Caco-2 (cell line): Measurements from ENCODE around the gene C1R. TPM values are rescaled to one million over a fixed set of nuclear protein-coding genes. Genes with fewer than 3 reads are reported as not detected.

Experiments
- BruUV-seq: library from RNA; stranded (reverse); fragments of 400-500 nt; replicated peaks from 2 replicates; lab custom pipeline; 2021; lab: Mats Ljungman, UMichigan
- CTCF ChIA-PET: fragments of 300-600 bp; sonication (Branson Sonifier 250); formaldehyde crosslinking; loops from one replicate; lab custom pipeline; 2022; ENCODE audit warnings: antibody characterized with exemption; lab: Charles Lee
- POLR2A ChIA-PET: fragments of 300-600 bp; sonication (Branson Sonifier 250); formaldehyde crosslinking; loops from one replicate; lab custom pipeline; 2022; ENCODE audit warnings: antibody characterized with exemption; lab: Charles Lee
- DNase-seq, 2 experiments: peaks; one replicate each; pipeline versions ENCODE4 v3.0.0 to v3.0.0-alpha.2; 2020 to 2022
- H3K27me3 ChIP-seq: replicated peaks from 2 replicates; pipeline ENCODE4 v1.6.0; 2011; ENCODE audit warnings: low read length; ENCODE audit not compliant: control insufficient read depth, insufficient read depth
- H3K36me3 ChIP-seq: 2 replicates; pipeline ENCODE4 v1.5.1; 2011; ENCODE audit warnings: low read length; ENCODE audit not compliant: control insufficient read depth, insufficient read depth
- H3K4me1 ChIP-seq: fragments of 250-450 bp; sonication (Bioruptor Pico); 2 replicates; pipeline ENCODE4 v1.5.1; 2020; ENCODE audit warnings: mild to moderate bottlenecking
- H3K4me3 ChIP-seq: 2 replicates; pipeline ENCODE4 v1.5.1; 2011; ENCODE audit warnings: low read depth, mild to moderate bottlenecking, control low read depth, low read length
- H3K9me3 ChIP-seq: fragments of 250-450 bp; sonication (Bioruptor Pico); 2 replicates; pipeline ENCODE4 v1.5.1; 2020; ENCODE audit warnings: mild to moderate bottlenecking, moderate library complexity
- H3K27ac Mint-ChIP-seq: one replicate; pipeline ENCODE4 v1.8.0; 2022; ENCODE audit warnings: mixed read lengths; ENCODE audit not compliant: unreplicated experiment
- H3K27me3 Mint-ChIP-seq: one replicate; pipeline ENCODE4 v1.8.0; 2022; ENCODE audit warnings: mixed read lengths; ENCODE audit not compliant: insufficient read depth, unreplicated experiment
- H3K36me3 Mint-ChIP-seq: one replicate; pipeline ENCODE4 v1.8.0; 2022; ENCODE audit warnings: mild to moderate bottlenecking, mixed read lengths; ENCODE audit not compliant: insufficient read depth, unreplicated experiment
- H3K4me1 Mint-ChIP-seq: one replicate; pipeline ENCODE4 v1.8.0; 2022; ENCODE audit warnings: low read depth, mixed read lengths; ENCODE audit not compliant: unreplicated experiment
- H3K4me3 Mint-ChIP-seq: one replicate; pipeline ENCODE4 v1.8.0; 2022; ENCODE audit warnings: mild to moderate bottlenecking, moderate library complexity, mixed read lengths; ENCODE audit not compliant: unreplicated experiment
- H3K9me3 Mint-ChIP-seq: one replicate; pipeline ENCODE4 v1.8.0; 2022; ENCODE audit warnings: mixed read lengths; ENCODE audit not compliant: unreplicated experiment
- intact Hi-C: fragments of 100-400 bp; cut with micrococcal nuclease; formaldehyde crosslinking; loops from one replicate; pipeline ENCODE4 v1.10.0; 2022; ENCODE audit not compliant: unreplicated experiment
- total RNA-seq: library from RNA; stranded (reverse); gene quantifications from 2 replicates; pipeline ENCODE4 v1.2.3, GENCODE V29; 2022
- TF ChIP-seq, protein P1 (sequence below), 2 experiments: fragments of 200-600 bp in 1 of 2; IDR thresholded peaks; 1 replicate in 1 of 2; 2 replicates in 1 of 2; pipeline versions ENCODE4 v1.5.1 to v1.8.0; 2011 to 2022; ENCODE audit warnings: antibody characterized with exemption in 1 of 2, control low read depth in 1 of 2, inconsistent platforms in 1 of 2, low read depth in 1 of 2, low read length in 1 of 2, mild to moderate bottlenecking in 1 of 2, moderate library complexity in 1 of 2; ENCODE audit not compliant: insufficient read depth in 1 of 2, severe bottlenecking in 1 of 2, unreplicated experiment in 1 of 2

The C1R gene
- total RNA-seq, 1 experiment from 2014 or later: 3.9 TPM

GRCh38 chr12:7136071-7136470 lies 43.8 kb upstream of the C1R start:
- no TSS peak for BruUV-seq

GRCh38 chr12:7134396-7135166 lies 42.3 kb upstream of the C1R start:
- no peaks in the 10 kb centered on the region for H3K9me3 ChIP-seq
- peaks cover 2% of the 10 kb centered on the region; the same call in 1 of the 2 replicates for H3K36me3 ChIP-seq
- H3K4me3 ChIP-seq: no peak overlapping the region
- H3K4me1 Mint-ChIP-seq: peaks cover 15% of the 10 kb centered on the region
- intact Hi-C loops: no loop called here
- peaks cover 32% of the 10 kb centered on the region for H3K36me3 Mint-ChIP-seq
- ChIA-PET POLR2A (no interaction called here), CTCF (no interaction called here)
- DNase-seq: no peak
- no TSS peak for BruUV-seq
- peaks cover 10% of the 10 kb centered on the region; the same call in 1 of the 2 replicates for H3K4me1 ChIP-seq
- no peaks in the 10 kb centered on the region for H3K27me3 ChIP-seq
- TF ChIP-seq, protein P1, sequence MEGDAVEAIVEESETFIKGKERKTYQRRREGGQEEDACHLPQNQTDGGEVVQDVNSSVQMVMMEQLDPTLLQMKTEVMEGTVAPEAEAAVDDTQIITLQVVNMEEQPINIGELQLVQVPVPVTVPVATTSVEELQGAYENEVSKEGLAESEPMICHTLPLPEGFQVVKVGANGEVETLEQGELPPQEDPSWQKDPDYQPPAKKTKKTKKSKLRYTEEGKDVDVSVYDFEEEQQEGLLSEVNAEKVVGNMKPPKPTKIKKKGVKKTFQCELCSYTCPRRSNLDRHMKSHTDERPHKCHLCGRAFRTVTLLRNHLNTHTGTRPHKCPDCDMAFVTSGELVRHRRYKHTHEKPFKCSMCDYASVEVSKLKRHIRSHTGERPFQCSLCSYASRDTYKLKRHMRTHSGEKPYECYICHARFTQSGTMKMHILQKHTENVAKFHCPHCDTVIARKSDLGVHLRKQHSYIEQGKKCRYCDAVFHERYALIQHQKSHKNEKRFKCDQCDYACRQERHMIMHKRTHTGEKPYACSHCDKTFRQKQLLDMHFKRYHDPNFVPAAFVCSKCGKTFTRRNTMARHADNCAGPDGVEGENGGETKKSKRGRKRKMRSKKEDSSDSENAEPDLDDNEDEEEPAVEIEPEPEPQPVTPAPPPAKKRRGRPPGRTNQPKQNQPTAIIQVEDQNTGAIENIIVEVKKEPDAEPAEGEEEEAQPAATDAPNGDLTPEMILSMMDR (IDR thresholded peaks at IDR 0.05; ENCODE audit: insufficient read depth in 1 of 2, low read depth in 1 of 2, low read length in 1 of 2, severe bottlenecking in 1 of 2, unreplicated experiment in 1 of 2): no peak
- H3K27ac Mint-ChIP-seq: no peak overlapping the region
- no peaks in the 10 kb centered on the region for H3K9me3 Mint-ChIP-seq
- H3K4me3 Mint-ChIP-seq: no peak overlapping the region
- H3K27me3 Mint-ChIP-seq: no peaks in the 10 kb centered on the region

More at GRCh38 chr12:7136071-7136470, 43.8 kb upstream of the C1R start:
- H3K36me3 ChIP-seq: peaks cover 2% of the 10 kb centered on the region; the same call in 1 of the 2 replicates
- TF ChIP-seq, protein P1 (IDR thresholded peaks at IDR 0.05; ENCODE audit: insufficient read depth in 1 of 2, low read depth in 1 of 2, low read length in 1 of 2, severe bottlenecking in 1 of 2, unreplicated experiment in 1 of 2): no peak
- Mint-ChIP-seq H3K36me3 (peaks cover 17% of the 10 kb centered on the region), H3K4me3 (no peak overlapping the region), H3K4me1 (peaks cover 8% of the 10 kb centered on the region), H3K27me3 (no peaks in the 10 kb centered on the region), H3K27ac (no peak overlapping the region), H3K9me3 (no peaks in the 10 kb centered on the region)
- CTCF ChIA-PET: no interaction called here
- intact Hi-C loops: no loop called here
- no peaks in the 10 kb centered on the region for H3K27me3 ChIP-seq
- no peak overlapping the region for H3K4me3 ChIP-seq
- no peaks in the 10 kb centered on the region for H3K9me3 ChIP-seq
- peaks cover 7% of the 10 kb centered on the region; the same call in 1 of the 2 replicates for H3K4me1 ChIP-seq
- POLR2A ChIA-PET: interaction anchor here (0.7 kb wide), 1 partner anchor 58 kb away, joined by 3 read pairs; no protein-coding TSS in a partner anchor
- no peak for DNase-seq

DNA sequence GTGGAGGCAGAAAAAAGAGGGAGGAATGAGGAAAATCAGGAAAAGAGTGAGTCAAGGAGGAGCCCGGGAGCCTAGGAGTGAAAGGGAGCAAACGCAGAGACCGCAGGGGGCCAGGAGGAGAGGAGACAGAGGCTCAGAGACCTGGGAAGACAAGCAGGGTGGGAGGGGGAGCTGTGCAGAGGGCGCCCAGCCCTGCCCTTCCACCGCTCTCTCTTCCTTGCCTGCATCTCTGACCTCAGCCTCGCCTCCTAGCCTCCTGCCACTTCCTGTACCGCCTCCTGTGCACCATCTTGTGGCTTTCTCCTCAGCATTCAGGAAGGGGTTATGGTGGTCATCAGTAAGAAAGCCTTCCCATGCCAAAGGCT lies 39.2 kb upstream of the C1R start:
- TF ChIP-seq, protein P1 (IDR thresholded peaks at IDR 0.05; ENCODE audit: insufficient read depth in 1 of 2, low read depth in 1 of 2, low read length in 1 of 2, severe bottlenecking in 1 of 2, unreplicated experiment in 1 of 2): no peak
- peaks cover 30% of the 10 kb centered on the region for H3K4me1 ChIP-seq
- Mint-ChIP-seq H3K9me3 (no peaks in the 10 kb centered on the region), H3K36me3 (peaks cover 27% of the 10 kb centered on the region), H3K27ac (no peak overlapping the region), H3K27me3 (no peaks in the 10 kb centered on the region), H3K4me3 (peak overlapping the region; percentile 86), H3K4me1 (peaks cover 35% of the 10 kb centered on the region)
- POLR2A ChIA-PET: interaction anchor here (1.1 kb wide), 1 partner anchor 185 kb away, joined by 3 read pairs; no protein-coding TSS in a partner anchor
- H3K36me3 ChIP-seq: peaks cover 2% of the 10 kb centered on the region; the same call in 1 of the 2 replicates
- no TSS peak for BruUV-seq
- intact Hi-C loops: no loop called here
- peak overlapping the region; percentile 70 for H3K4me3 ChIP-seq
- H3K9me3 ChIP-seq: no peaks in the 10 kb centered on the region
- no peak for DNase-seq
- no peaks in the 10 kb centered on the region for H3K27me3 ChIP-seq
- CTCF ChIA-PET: interaction anchor here (1.4 kb wide), 1 partner anchor 22 kb away, joined by 5 read pairs; the partner anchor contains the start of gene C1RL
